ENCODE data around the gene PATJ.
"Not testable (repeated sequence)": the region's sequence is repeated elsewhere in the genome, so short reads cannot be mapped to it uniquely, and the experiment has no call there.

PATJ gene

DNA sequence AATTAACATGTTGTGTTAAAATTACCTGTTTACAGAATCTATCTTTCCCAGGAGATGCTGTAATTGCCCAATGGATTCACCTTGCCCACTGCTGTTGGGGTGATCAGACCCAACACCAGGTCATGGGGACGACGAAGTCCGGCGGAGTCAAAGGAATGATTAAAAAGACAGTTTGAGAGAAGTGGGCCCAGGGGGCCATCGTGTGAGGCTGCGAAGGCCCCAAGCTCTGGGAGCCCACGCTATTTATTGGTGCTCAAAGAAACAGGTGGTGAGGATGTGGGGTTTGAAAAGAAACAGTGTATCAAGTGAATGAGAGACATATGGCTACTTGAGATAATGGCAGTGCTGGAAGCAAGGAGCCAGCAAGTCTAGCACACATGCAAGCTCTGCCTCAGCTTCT lies 436.1 kb downstream of the PATJ start:
- no peak for DNase-seq (ENCODE audit: low read depth)

DNA sequence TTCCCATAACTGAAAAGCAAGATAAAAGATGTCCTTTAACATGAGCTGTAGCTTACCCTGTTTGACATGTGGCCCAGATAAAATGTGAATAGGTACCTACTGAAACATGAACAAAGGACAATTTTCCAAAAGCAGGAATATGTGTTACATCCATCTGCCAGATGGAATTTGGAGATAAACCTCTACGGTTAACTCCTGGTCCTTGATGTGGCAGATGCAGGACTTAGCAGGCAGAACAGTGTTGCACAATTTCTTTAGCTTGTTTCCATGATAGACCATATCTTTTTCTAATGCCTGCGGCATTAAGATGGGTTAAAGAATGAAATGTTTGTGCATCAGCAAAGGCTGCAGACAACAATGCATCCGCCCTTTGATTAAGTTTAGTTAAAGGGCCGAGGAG lies 437.8 kb downstream of the PATJ start:
- not testable (repeated sequence) for DNase-seq (ENCODE audit: low read depth)

DNA sequence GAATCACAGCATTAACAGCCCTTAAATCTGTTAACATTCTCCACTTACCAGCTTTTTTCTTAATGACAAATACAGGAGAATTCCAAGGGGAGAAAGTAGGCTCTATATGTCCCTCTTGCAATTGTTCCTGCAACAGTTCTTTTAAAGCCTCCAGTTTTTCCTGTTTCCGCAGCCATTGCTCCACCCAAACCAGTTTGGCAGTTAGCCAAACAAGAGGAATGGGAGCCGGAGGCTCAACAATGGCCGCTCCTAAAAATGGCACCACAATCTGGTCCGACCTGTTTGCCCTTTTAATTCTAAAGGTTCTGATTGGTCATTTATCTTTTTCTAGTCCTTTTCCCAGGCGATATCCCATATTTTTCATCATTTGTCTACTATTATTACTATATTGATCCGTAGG lies 438.4 kb downstream of the PATJ start:
- DNase-seq (ENCODE audit: low read depth), result no peak

GRCh38 chr1:62181532-62181931 lies 439.3 kb downstream of the PATJ start:
- no peak for DNase-seq (ENCODE audit: low read depth)

GRCh38 chr1:62182157-62182556 lies 439.9 kb downstream of the PATJ start:
- DNase-seq (ENCODE audit: low read depth), result not testable (repeated sequence)

DNA sequence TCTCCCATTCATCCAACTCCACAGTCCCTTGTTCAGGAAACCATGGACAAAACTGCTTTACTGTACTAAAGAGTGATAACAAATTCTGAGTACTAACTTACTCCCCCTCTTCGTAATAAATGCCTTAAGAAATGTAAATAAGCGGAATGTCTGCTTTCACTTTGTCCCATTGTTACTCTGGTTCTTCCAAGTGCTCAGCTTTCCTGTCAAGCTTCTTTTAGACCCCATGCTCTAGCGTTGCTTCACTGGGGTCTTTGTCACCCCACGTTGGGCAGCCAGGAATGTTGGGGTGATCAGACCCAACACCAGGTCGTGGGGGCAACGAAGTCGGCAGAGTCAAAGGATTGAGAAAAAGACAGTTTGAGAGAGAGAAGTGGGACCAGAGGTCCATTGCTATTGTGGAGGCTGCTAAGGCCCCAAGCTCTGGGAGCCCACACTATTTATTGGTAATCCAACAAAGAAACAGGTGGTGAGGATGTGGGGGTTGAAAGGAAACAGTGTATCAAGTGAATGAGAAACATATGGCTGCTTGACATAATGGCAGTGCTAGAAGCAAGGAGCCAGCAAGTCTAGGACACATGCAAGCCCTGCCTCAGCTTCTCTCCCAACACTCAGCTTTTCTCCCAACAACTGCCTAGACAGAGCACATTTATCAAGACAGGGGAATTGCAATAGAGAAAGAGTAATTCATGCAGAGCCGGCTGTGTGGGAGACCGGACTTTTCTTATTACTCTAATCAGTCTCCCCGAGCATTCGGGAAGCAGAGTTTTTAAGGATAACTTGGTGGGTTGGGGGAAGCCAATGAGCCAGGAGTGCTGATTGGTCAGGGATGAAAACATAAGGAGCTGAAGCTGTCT lies 441.1 kb downstream of the PATJ start:
- DNase-seq (ENCODE audit: low read depth), result not testable (repeated sequence)

- DNase-seq (ENCODE audit: low read depth), result no peak
Observed at GRCh38 chr1:62184336-62184735, 442.1 kb downstream of the PATJ start.

GRCh38 chr1:62185233-62185632 lies 443.0 kb downstream of the PATJ start:
- DNase-seq (ENCODE audit: low read depth), result not testable (repeated sequence)

DNA sequence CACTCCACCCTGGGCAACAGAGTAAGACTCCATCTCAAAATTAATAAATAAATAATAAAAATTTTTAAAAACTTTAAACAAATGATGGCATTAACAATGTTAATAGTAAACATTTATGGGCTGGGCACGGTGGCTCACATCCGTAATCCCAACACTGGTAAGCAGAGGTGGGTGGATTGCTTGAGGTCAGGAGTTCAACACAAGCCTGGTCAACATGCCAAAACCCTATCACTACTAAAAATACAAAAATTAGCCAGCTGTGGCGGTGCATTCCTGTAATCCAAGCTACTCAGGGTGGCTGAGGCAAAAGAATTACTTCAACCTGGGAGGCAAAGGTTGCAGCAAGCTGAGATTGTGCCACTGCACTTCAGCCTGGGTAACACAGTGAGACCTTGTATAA lies 443.4 kb downstream of the PATJ start:
- no peak for DNase-seq (ENCODE audit: low read depth)

- DNase-seq (ENCODE audit: low read depth), result no peak
Observed at GRCh38 chr1:62187548-62187947, 445.3 kb downstream of the PATJ start.

- DNase-seq (ENCODE audit: low read depth), result no peak
Observed at GRCh38 chr1:62188111-62188510, 445.8 kb downstream of the PATJ start.

DNA sequence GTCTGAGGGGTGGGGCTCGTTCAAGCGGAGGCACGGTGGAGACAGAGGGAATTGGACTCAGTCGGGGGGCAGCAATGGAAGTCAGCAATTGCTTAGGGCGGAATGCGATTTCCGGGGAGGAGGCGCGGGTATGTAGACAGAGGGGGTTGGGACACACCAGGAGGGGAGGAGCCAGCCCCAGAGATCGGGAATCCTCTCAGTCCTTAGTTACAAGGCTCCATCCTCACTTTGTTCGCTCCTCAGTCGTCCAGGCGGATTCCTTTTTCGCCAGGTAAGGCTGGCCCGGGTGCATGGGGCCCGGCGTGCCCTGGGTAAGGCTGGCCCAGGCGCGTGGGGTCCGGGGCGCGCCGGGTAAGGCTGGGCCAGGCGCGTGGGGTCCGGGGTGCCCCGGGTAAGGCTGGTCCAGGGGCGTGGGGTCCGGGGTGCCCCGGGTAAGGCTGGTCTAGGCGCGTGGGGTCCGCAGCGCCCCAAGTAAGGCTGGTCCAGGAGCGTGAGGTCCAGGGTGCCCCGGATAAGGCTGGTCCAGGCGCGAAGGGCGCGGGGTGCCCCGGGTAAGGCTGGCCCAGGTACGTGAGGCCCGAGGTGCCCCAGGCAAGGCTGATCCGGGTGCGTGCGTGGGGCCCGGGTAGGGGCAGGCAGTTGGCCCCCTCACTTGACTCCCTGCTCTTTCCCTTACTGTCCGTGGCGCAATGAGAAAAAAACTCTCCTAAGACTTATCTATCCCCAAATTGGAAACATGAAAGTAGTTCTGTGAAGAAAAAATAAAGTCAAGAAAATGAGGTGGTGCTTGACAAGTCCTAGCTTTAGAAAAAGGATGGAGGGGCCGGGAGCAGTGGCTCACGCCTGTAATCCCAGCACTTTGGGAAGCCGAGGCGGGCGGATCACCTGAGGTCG lies 452.6 kb downstream of the PATJ start, which contains the start of gene L1TD1:
L1TD1 (plus strand) TSS at position 199 of the 894 bp plus-strand sequence. CDS start 11,780 bp downstream, outside the sequence.
- no peak for DNase-seq (ENCODE audit: low read depth)

DNA sequence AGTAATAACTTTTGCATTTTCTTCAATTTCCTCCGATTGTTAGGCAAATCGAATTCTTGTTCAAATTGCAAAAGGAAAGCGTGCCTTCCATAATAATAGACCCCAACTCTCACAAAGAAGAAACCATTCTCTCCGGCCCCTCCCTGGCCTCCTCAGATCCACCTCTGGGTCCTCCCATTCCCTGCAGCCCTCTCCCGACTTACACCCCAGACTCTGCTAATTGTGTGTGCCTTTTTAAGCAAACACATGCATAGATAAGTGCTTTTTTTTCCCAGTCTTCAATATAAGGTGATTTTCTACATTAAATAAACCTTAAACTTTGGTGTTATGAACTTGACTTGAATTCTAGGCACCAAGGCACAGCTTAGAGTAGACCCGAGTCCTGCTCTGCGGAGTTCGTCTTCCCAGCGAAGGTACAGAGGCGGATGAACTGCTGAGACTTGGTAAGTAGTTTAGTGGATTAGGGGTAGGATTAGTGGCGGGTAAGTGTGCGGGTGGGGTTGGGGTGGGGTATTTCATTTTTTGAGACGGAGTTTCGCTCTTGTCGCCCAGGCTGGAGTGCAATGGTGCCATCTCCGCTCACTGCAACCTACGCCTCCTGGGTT lies 453.9 kb downstream of the PATJ start:
- DNase-seq (ENCODE audit: low read depth), result no peak

GRCh38 chr1:62198069-62198780 lies 455.9 kb downstream of the PATJ start:
- DNase-seq (ENCODE audit: low read depth), result no peak

DNA sequence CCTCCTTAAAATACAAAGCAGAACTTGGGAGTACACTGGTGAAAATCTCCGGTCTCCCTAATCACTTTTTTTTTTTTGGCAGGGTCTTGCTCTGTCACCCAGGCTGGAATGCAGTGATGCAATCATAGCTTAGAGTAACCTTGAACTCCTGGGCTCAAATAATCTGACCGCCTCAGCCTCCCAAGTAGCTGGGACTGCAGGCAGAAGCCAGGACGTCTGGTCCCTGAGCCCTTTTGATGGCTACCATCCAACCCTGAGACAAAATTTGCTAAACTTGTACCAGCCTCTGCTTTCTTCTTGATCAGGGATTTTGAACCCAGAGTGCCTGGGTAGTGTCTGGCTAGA lies 456.5 kb downstream of the PATJ start:
- DNase-seq (ENCODE audit: low read depth), result no peak

- no peak for DNase-seq (ENCODE audit: low read depth)
Observed at GRCh38 chr1:62207187-62207586, 464.9 kb downstream of the PATJ start.

GRCh38 chr1:62208087-62208486 lies 465.8 kb downstream of the PATJ start:
- DNase-seq (ENCODE audit: low read depth), result no peak

DNA sequence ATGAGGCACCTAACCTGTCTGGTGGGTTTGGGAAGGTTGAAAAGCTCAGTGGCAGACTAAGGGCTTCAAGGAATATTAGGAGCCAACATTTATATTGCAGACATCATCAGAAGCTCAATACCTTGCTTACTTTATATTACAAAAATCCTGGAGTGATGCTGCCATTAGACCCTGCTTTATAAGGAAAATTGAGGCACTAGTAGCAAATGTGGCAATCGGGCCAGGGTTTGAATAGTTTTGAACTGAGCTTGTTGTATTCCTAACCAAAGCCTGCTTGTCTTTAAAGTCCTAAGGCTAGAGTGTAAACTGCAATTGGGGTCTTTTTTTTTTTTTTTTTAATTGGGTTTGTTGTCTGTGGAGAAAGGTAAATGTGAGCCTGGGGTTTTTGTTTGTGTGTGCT lies 466.7 kb downstream of the PATJ start:
- no peak for DNase-seq (ENCODE audit: low read depth)

GRCh38 chr1:62209931-62210595 lies 467.8 kb downstream of the PATJ start:
- no peak for DNase-seq (ENCODE audit: low read depth)

- DNase-seq (ENCODE audit: low read depth), result no peak
Observed at GRCh38 chr1:62210960-62211359, 468.7 kb downstream of the PATJ start.

DNA sequence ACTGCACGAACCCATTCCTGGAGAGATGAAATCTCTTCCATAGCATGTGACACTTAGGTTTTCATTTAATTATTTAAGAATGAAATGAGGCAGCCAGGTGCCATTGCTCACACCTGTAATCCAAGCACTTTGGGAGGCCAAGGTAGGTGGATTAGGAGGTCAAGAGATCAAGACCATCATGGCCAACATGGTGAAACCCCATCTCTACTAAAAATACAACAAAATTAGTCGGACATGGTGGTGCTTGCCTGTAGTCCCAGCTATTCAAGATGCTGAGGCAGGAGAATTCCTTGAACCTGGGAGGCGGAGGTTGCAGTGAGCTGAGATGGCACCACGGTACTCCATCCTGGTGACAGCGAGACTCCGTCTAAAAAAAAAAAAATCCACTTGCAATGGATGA lies 470.1 kb downstream of the PATJ start:
- no peak for DNase-seq (ENCODE audit: low read depth)

All from stimulated activated CD8-positive, alpha-beta memory T cell treated with anti-CD3 and anti-CD28 coated beads, Interleukin-12 subunit alpha, Interleukin-12 subunit beta, amount 100 ng/mL, for 1 hour (primary cell).